ENCODE results near the gene NDUFV3.
"Not testable (repeated sequence)": the region's sequence is repeated elsewhere in the genome, so short reads cannot be mapped to it uniquely, and the experiment has no call there.

- TF ChIP-seq POLR2A, CTCF (IDR thresholded peaks at IDR 0.05): not testable (repeated sequence)
Measured at GRCh38 chr21:42936360-42936759, 43.3 kb downstream of the NDUFV3 start.
